HT-29 (cell line): ENCODE results near the gene RBM27. TPM values are rescaled to one million over a fixed set of nuclear protein-coding genes. Genes with fewer than 3 reads are reported as not detected.
"Not testable (repeated sequence)": the region's sequence is repeated elsewhere in the genome, so short reads cannot be mapped to it uniquely, and the experiment has no call there.

ENCODE experiments used
- DNase-seq: peaks from one replicate; pipeline ENCODE4 v3.0.0-alpha.2; 2015; ENCODE audit warnings: low spot score
- total RNA-seq: library from RNA; depleted of rRNA; stranded (reverse); fragments of >200 nt; shearing (Covaris generic); gene quantifications from 2 replicates; pipeline ENCODE4 v1.2.3, GENCODE V29; 2014; rRNA removed

The RBM27 gene
- total RNA-seq, result 10.1 and 17.5 TPM in 2 replicates

DNA sequence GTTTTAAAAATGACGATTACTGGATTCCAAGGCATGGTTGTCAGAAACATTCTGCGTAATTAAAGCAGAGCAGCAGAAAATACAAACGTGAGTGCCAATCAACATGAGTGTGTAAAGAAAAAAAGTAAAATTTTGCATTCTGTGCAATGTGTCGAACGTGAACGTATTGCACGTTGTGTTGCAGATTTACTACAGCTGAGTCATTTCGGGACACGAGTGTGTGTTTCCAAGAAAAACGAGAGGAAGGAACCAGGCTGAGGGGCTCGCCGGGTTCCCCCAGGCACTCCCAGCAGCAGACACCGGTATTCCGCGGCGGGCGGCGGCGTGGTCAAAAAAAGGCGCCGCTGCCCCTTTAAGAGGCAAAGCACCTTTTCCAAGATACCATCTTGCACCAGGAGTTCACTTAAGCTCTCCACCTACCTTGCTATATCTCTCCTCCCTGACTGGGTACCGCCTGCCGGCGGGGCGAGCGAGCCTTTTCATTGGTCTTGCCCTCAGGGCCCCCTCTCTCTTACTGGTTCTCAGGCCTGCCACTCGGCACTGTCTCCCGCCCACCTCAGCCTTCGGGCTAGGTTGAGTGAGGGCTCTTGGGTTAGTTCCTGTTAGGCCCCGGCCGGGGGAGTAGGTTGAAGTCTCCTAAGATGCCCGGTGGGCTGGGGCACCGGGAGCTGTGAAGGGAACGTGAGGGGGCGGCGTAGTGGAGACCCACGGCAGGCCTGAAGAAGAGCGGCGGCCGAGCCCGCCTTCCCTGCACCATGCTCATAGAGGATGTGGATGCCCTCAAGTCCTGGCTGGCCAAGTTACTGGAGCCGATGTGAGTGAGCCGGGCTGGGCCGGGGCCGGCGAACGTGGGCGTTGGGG is at the start of gene RBM27:
Gene RBM27 (plus strand): TSS at position 595 of the 861 bp plus-strand sequence. CDS start 161 bp downstream, at position 756.
- peak; percentile 98 for DNase-seq

GRCh38 chr5:146158255-146158654 is 45.1 kb upstream of the RBM27 start:
- DNase-seq, result no peak

DNA sequence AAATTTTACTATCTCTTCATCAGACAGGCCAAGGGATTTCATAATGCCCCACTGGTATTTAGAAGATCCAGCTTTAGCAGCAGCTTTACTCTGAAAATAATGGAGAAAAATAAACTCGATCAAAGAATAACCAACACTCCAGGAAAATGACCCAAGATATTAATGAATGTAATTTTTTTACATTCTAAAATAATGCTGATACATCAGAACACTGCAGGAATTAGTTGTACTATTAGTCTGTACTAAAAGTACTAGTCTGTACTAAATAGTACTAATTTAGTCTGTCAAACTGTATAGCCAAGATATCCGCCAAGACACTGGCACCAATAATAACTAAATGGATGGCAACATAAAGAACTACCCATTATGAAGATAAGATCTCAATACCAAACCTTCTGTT is 39.0 kb upstream of the RBM27 start:
- no peak for DNase-seq

GRCh38 chr5:146165460-146165859 is 37.9 kb upstream of the RBM27 start:
- DNase-seq, result no peak

DNA sequence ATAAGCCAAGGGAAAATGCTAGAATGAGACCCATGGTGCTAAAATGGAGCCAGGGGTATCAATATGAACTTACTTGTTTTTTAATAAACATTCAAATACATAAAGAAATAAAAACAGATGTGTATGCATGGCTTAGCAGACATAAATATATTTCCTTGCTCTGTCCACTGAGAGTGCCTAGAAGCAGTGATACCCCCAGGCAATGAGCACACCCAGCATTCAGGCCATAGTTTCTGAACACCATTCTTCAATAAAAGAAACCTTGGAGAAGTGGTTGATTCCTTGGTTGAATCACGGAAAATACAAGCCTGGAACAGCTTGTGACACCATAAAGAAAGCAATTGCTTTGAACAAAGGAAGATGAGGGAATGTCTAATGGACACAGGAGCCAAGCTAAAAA is 37.5 kb upstream of the RBM27 start:
- no peak for DNase-seq

DNA sequence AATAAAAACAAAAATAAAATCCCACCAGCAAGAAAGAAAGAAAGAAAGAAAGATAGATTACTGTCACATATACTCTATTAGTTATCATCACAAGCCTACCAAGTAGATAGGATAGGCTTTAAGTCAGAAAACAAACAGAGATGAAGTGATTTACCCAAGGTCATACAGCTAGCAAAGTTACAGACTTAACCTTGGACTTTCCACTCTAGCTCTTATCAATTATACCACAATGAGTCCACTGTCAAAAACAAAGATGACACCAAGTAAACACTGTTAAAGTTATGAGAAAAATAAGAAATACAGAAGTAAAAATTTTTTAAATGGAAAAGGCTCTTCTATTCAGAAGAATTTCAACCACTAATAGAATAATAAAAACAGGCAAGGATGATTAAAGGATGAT is 34.3 kb upstream of the RBM27 start:
- no peak for DNase-seq

DNA sequence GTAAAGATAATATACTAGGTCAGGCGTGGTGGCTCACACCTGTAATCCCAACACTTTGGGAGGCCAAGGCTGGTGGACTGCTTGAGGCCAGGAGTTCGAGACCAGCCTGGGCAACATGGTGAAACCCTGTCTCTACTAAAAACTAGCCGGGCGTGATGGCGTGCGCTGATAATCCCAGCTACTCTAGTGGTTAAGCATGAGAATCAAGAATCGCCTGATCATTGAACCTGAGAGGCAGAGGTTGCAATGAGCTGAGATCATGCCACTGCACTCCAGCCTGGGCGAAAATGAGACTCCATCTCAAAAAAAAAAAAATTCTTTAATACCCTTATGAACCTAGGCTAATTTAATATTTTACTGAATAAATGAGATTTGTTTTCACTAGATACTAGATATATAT is 30.4 kb upstream of the RBM27 start:
- not testable (repeated sequence) for DNase-seq

DNA sequence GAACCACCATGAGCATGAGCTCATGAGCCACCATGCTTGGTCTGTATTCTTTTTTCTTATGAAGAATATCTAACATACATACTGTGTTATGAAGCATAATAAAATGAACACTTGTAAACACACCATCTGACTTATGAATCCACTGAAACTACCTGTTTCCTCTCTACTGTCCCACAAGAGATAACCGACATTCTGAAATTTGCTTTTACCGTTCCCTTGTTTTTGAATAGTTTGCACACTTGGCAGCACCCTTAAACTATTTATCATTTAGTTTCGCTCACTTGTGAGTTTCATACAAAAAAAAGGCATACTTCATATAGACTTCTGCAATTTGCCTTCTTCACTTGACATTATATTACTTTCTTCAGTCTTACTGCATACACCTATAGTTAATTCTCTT is 29.8 kb upstream of the RBM27 start:
- DNase-seq, result no peak

DNA sequence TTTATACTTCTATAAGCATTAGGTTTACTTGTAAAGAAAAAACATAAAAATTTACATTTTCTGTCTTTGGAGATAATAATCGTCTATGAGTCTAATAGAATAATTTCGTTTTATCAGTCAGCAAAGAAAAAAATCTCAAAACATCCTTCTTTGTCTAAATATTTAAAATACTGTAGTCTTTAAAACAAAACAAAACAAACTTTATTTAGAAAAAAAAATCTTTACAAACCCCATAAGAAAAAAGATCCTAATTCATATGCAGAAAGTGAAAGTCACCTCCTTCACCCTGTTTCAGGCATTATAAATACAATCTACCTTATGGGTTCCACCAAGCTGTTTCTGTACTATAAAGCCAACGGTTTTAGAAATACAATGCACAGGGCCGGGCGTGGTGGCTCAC is 26.6 kb upstream of the RBM27 start:
- DNase-seq, result no peak

- no peak for DNase-seq
Observed at GRCh38 chr5:146179696-146180095, 23.7 kb upstream of the RBM27 start.

GRCh38 chr5:146183403-146183802 is 20.0 kb upstream of the RBM27 start:
- DNase-seq, result not testable (repeated sequence)

- DNase-seq, result no peak
Observed at GRCh38 chr5:146185161-146185560, 18.2 kb upstream of the RBM27 start.

- DNase-seq, result no peak
Observed at GRCh38 chr5:146188358-146188757, 15.0 kb upstream of the RBM27 start.

- DNase-seq, result no peak
Observed at GRCh38 chr5:146192571-146193043, 10.8 kb upstream of the RBM27 start.

DNA sequence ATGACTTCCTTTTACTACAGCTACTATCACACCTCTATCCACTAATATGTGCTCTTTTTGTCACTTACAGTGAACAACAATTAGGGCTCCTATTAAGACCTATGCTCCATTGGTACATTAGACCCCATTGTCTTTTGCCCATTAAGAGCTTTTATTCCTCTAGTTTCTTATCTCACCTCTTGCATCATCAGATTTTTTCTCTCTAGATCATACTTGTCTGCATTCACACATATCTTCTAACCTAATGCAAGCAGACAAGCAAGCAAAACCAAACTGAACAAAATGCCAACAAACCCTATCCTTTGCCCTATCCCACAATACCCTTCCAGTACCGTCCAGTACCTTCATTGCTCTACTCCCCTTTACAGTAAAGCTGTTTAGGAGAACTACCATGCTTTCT is 10.1 kb upstream of the RBM27 start:
- no peak for DNase-seq

GRCh38 chr5:146194997-146195396 is 8.4 kb upstream of the RBM27 start:
- not testable (repeated sequence) for DNase-seq

DNA sequence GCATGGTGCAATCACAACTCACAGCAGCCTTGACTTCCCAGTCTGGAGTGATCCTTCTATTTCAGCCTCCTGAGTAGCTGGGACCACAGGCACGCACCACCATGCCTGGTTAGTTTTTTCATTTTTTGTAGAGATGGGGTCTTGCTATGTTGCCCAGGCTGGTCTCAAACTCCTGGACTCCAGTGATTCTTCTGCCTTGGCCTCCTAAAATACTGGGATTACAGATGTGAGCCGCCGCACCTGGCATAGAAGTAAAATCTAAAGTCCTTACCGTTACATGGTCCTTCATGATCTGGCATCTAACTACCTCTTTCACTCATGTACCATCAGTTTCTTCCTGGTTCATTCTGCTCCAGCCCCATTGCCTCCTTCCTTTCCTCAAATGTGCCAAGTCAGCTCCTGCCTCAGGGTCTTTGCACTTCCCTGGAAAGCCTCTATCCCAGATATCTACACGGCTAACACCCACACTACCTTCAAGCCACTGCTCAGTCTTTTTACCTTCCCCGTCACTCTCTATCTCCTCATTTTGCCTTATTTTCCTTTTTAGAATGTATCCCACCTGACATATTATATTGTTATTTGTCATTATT is 6.9 kb upstream of the RBM27 start:
- no peak for DNase-seq

- DNase-seq, result no peak
Observed at GRCh38 chr5:146199176-146199815, 4.1 kb upstream of the RBM27 start.

- not testable (repeated sequence) for DNase-seq
Observed at GRCh38 chr5:146201795-146202194, 1.6 kb upstream of the RBM27 start.

- DNase-seq, result peak; percentile 7
Observed at GRCh38 chr5:146203872-146204192, 427 bp downstream of the RBM27 start.

- no peak for DNase-seq
Observed at GRCh38 chr5:146205499-146206202, 2.2 kb downstream of the RBM27 start.

- DNase-seq, result no peak
Observed at GRCh38 chr5:146206257-146206656, 2.9 kb downstream of the RBM27 start.
